NCI-H128 (cell line): Measurements from ENCODE around the gene ABCC1.

ENCODE experiments used
- DNase-seq: peaks from one replicate; lab custom pipeline; 2025; ENCODE audit not compliant: unreplicated experiment; lab: John Stamatoyannopoulos, UW

Gene ABCC1

GRCh38 chr16:15990902-15991301 is 41.5 kb downstream of the ABCC1 start:
- no peak for DNase-seq

GRCh38 chr16:15993128-15993527 is 43.7 kb downstream of the ABCC1 start:
- DNase-seq: no peak

- DNase-seq: no peak
Observed at GRCh38 chr16:15993541-15993940, 44.1 kb downstream of the ABCC1 start.

GRCh38 chr16:15993946-15994665 is 44.7 kb downstream of the ABCC1 start:
- DNase-seq: no peak

- no peak for DNase-seq
Observed at GRCh38 chr16:15996432-15997109, 47.2 kb downstream of the ABCC1 start.

- no peak for DNase-seq
Observed at GRCh38 chr16:16000685-16001084, 51.3 kb downstream of the ABCC1 start.

GRCh38 chr16:16001596-16002255 is 52.3 kb downstream of the ABCC1 start:
- DNase-seq: no peak

GRCh38 chr16:16003719-16004313 is 54.4 kb downstream of the ABCC1 start:
- no peak for DNase-seq

GRCh38 chr16:16004314-16004749 is 54.9 kb downstream of the ABCC1 start:
- DNase-seq: no peak

- no peak for DNase-seq
Observed at GRCh38 chr16:16005721-16006120, 56.3 kb downstream of the ABCC1 start.

GRCh38 chr16:16006650-16007049 is 57.2 kb downstream of the ABCC1 start:
- DNase-seq: no peak

GRCh38 chr16:16007743-16008111 is 58.3 kb downstream of the ABCC1 start:
- no peak for DNase-seq

- DNase-seq: no peak
Observed at GRCh38 chr16:16008666-16009065, 59.2 kb downstream of the ABCC1 start.

- DNase-seq: no peak
Observed at GRCh38 chr16:16009401-16009800, 60.0 kb downstream of the ABCC1 start.

- no peak for DNase-seq
Observed at GRCh38 chr16:16010194-16010593, 60.8 kb downstream of the ABCC1 start.

- DNase-seq: no peak
Observed at GRCh38 chr16:16012144-16012543, 62.7 kb downstream of the ABCC1 start.

GRCh38 chr16:16013812-16014211 is 64.4 kb downstream of the ABCC1 start:
- DNase-seq: no peak

- DNase-seq: no peak
Observed at GRCh38 chr16:16014329-16015224, 65.2 kb downstream of the ABCC1 start.

- DNase-seq: no peak
Observed at GRCh38 chr16:16015849-16016248, 66.4 kb downstream of the ABCC1 start.

- no peak for DNase-seq
Observed at GRCh38 chr16:16016388-16016964, 67.1 kb downstream of the ABCC1 start.
